GM18951 (cell line): Measurements from ENCODE around the gene ELMOD1.

Experiments used
- POLR2A ChIP-seq: IDR thresholded peaks from 4 replicates; pipeline ENCODE4 v1.6.1; 2011; ENCODE audit warnings: mild to moderate bottlenecking; ENCODE audit not compliant: insufficient read length, insufficient read depth; ENCODE audit errors: extremely low read depth
- in situ Hi-C: fragments of 300-500 bp; cut with MboI; formaldehyde crosslinking; loops from one replicate; pipeline ENCODE4 v1.12.0; 2022; ENCODE audit warnings: low sequenced_read_pairs, mixed read lengths, inconsistent platforms; ENCODE audit not compliant: unreplicated experiment

The ELMOD1 gene

GRCh38 chr11:107711861-107712755 lies 121.2 kb downstream of the ELMOD1 start, which contains the start of gene SLN:
Gene SLN (minus strand): TSS chr11:107712056.
- in situ Hi-C loops, result no loop called here
- TF ChIP-seq POLR2A, result no peak

- TF ChIP-seq POLR2A, result no peak
- in situ Hi-C loops, result no loop called here
Observed at GRCh38 chr11:107713009-107713408, 122.1 kb downstream of the ELMOD1 start.
